Panc1 (cell line): ENCODE results near the gene MCOLN1. TPM values are rescaled to one million over a fixed set of nuclear protein-coding genes. Genes with fewer than 3 reads are reported as not detected.

Experiments
- ATAC-seq: fragments of 200-7000 bp; cut with Tn5 transposase; 2 replicates; pipeline ENCODE4 v1.9.1; 2020; ENCODE audit warnings: mild to moderate bottlenecking, moderate library complexity
- BruUV-seq: library from RNA; stranded (reverse); fragments of 400-500 nt; replicated peaks from 2 replicates; lab custom pipeline; 2021; lab: Mats Ljungman, UMichigan
- CTCF ChIA-PET: fragments of 300-600 bp; sonication (Branson Sonifier 250); formaldehyde crosslinking; loops from one replicate; lab custom pipeline; 2022; ENCODE audit warnings: antibody characterized with exemption; lab: Charles Lee
- POLR2A ChIA-PET: fragments of 300-600 bp; sonication (Branson Sonifier 250); formaldehyde crosslinking; loops from one replicate; lab custom pipeline; 2022; ENCODE audit warnings: antibody characterized with exemption; lab: Charles Lee
- DNase-seq: peaks from one replicate; pipeline ENCODE4 v3.0.0-alpha.2; 2010; ENCODE audit warnings: low read depth, low spot score
- H3K27ac ChIP-seq: 2 replicates; pipeline ENCODE4 v1.5.1; 2011; ENCODE audit warnings: mild to moderate bottlenecking, low read length, inconsistent platforms
- H3K27me3 ChIP-seq: fragments of 200-500 bp; sonication (Bioruptor generic); 2 replicates; pipeline ENCODE4 v1.6.0; 2014; ENCODE audit warnings: low read length, inconsistent platforms; ENCODE audit not compliant: control insufficient read depth, insufficient read depth
- H3K36me3 ChIP-seq: fragments of 200-500 bp; sonication (Bioruptor generic); 2 replicates; pipeline ENCODE4 v1.5.1; 2014; ENCODE audit warnings: inconsistent platforms, mild to moderate bottlenecking, low read length, moderate library complexity; ENCODE audit not compliant: control insufficient read depth, insufficient read depth
- H3K4me1 ChIP-seq: 2 replicates; pipeline ENCODE4 v1.5.1; 2011; ENCODE audit warnings: inconsistent platforms, mild to moderate bottlenecking, low read length, moderate library complexity; ENCODE audit not compliant: control insufficient read depth, insufficient read depth
- H3K4me3 ChIP-seq, 2 experiments: 2 replicates each; pipeline ENCODE4 v1.5.1; 2011 to 2012; ENCODE audit warnings: low read depth in 2 of 2, low read length in 2 of 2, mild to moderate bottlenecking in 2 of 2, inconsistent platforms in 1 of 2, moderate library complexity in 1 of 2
- H3K9me3 ChIP-seq: fragments of 200-500 bp; sonication (Bioruptor generic); 2 replicates; pipeline ENCODE4 v1.5.1; 2014; ENCODE audit warnings: low read depth, mild to moderate bottlenecking, inconsistent platforms, low read length, moderate library complexity; ENCODE audit not compliant: control insufficient read depth, insufficient read depth
- CTCF ChIP-seq: fragments of 450-650 bp; IDR thresholded peaks from 2 replicates; pipeline ENCODE4 v1.5.1; 2017; ENCODE audit warnings: mild to moderate bottlenecking
- POLR2AphosphoS5 ChIP-seq: IDR thresholded peaks from 2 replicates; pipeline ENCODE4 v1.6.1; 2012; ENCODE audit warnings: mild to moderate bottlenecking, low read depth, low read length, moderate library complexity
- REST ChIP-seq, 2 experiments: IDR thresholded peaks; 2 replicates each; pipeline ENCODE4 v1.6.1; 2011 to 2012; ENCODE audit warnings: low read depth in 2 of 2, control low read depth in 1 of 2, low read length in 1 of 2, mild to moderate bottlenecking in 1 of 2, moderate library complexity in 1 of 2; ENCODE audit not compliant: insufficient read depth in 1 of 2
- SIN3A ChIP-seq: IDR thresholded peaks from 2 replicates; pipeline ENCODE4 v1.6.1; 2012; ENCODE audit warnings: low read depth, mild to moderate bottlenecking, low read length, moderate library complexity, borderline replicate concordance; ENCODE audit not compliant: insufficient read depth
- TCF7L2 ChIP-seq: IDR thresholded peaks from 2 replicates; pipeline ENCODE4 v1.6.1; 2011; ENCODE audit warnings: mild to moderate bottlenecking, low read depth, low read length, inconsistent platforms
- in situ Hi-C: cut with HindIII; loops from 2 replicates; pipeline ENCODE4 v1.10.0; 2016; ENCODE audit warnings: low sequenced_read_pairs, low pct_unique_long_range_greater_than_20kb
- intact Hi-C: fragments of 100-400 bp; cut with micrococcal nuclease; formaldehyde crosslinking; loops from one replicate; pipeline ENCODE4 v1.10.0; 2022; ENCODE audit not compliant: unreplicated experiment
- total RNA-seq: library from RNA; stranded (reverse); gene quantifications from one replicate; pipeline ENCODE4 v1.2.1, GENCODE V29; 2021; ENCODE audit not compliant: unreplicated experiment

MCOLN1 gene
- total RNA-seq, 1 experiment from 2014 or later = 28.0 TPM

GRCh38 chr19:7482584-7483439, 39.6 kb upstream of the MCOLN1 start:
- intact Hi-C loops = no loop called here
- H3K27ac ChIP-seq = no peak overlapping the region
- H3K4me1 ChIP-seq = no peaks in the 10 kb centered on the region
- 0 out of 2 replicates have a peak, but pooled peaks have one; percentile 24 for ATAC-seq
- ChIA-PET CTCF (no interaction called here), POLR2A (no interaction called here)
- DNase-seq = no peak
- BruUV-seq = no TSS peak
- no peaks in the 10 kb centered on the region for H3K36me3 ChIP-seq
- TF ChIP-seq REST (IDR thresholded peaks at IDR 0.05; ENCODE audit: insufficient read depth in 1 of 2, low read depth in 2 of 2, low read length in 1 of 2) (no peak), POLR2AphosphoS5 (no peak), CTCF (no peak), SIN3A (no peak), TCF7L2 (no peak)
- no peak overlapping the region for H3K4me3 ChIP-seq
- in situ Hi-C loops = no loop called here
- no peaks in the 10 kb centered on the region for H3K27me3 ChIP-seq
- no peaks in the 10 kb centered on the region for H3K9me3 ChIP-seq

GRCh38 chr19:7483720-7484201, 38.7 kb upstream of the MCOLN1 start:
- ATAC-seq = no peak
- CTCF ChIA-PET = no interaction called here

More at GRCh38 chr19:7483720-7484201, 38.7 kb upstream of the MCOLN1 start:
- Histone ChIP-seq H3K36me3 (no peaks in the 10 kb centered on the region), H3K27ac (no peak overlapping the region), H3K9me3 (no peaks in the 10 kb centered on the region), H3K4me3 (no peak overlapping the region), H3K4me1 (no peaks in the 10 kb centered on the region), H3K27me3 (no peaks in the 10 kb centered on the region)
- no peak for TF ChIP-seq TCF7L2
- TF ChIP-seq CTCF = no peak
- no peak for TF ChIP-seq REST (IDR thresholded peaks at IDR 0.05; ENCODE audit: insufficient read depth in 1 of 2, low read depth in 2 of 2, low read length in 1 of 2)
- no peak for TF ChIP-seq POLR2AphosphoS5
- TF ChIP-seq SIN3A = no peak
- in situ Hi-C loops (no loop called here), intact Hi-C loops (no loop called here)
- no peak for DNase-seq
- POLR2A ChIA-PET = no interaction called here
- BruUV-seq = no TSS peak
